Measurements from ENCODE around the gene CLEC2L.
"Not testable (repeated sequence)": the region's sequence is repeated elsewhere in the genome, so short reads cannot be mapped to it uniquely, and the experiment has no call there.

CLEC2L gene

GRCh38 chr7:139523968-139524815 is 707 bp downstream of the CLEC2L start:
- DNase-seq: no peak

- DNase-seq: no peak
These were observed 1.8 kb downstream of the CLEC2L start for GRCh38 chr7:139525239-139525638.

GRCh38 chr7:139525750-139526149 is 2.3 kb downstream of the CLEC2L start:
- no peak for DNase-seq

GRCh38 chr7:139526578-139527544 is 3.4 kb downstream of the CLEC2L start:
- no peak for DNase-seq

GRCh38 chr7:139531094-139531493 is 7.6 kb downstream of the CLEC2L start:
- DNase-seq: no peak

- no peak for DNase-seq
These were observed 9.2 kb downstream of the CLEC2L start for GRCh38 chr7:139532636-139533155.

GRCh38 chr7:139534096-139534495 is 10.6 kb downstream of the CLEC2L start:
- DNase-seq: no peak

GRCh38 chr7:139534966-139535651 is 11.6 kb downstream of the CLEC2L start:
- no peak for DNase-seq

- no peak for DNase-seq
These were observed 12.7 kb downstream of the CLEC2L start for GRCh38 chr7:139536152-139536551.

- no peak for DNase-seq
These were observed 15.6 kb downstream of the CLEC2L start for GRCh38 chr7:139538881-139539635.

GRCh38 chr7:139540203-139540602 is 16.7 kb downstream of the CLEC2L start:
- no peak for DNase-seq

GRCh38 chr7:139541600-139542307 is 18.3 kb downstream of the CLEC2L start:
- no peak for DNase-seq

GRCh38 chr7:139542308-139543151 is 19.0 kb downstream of the CLEC2L start:
- DNase-seq: no peak

- peak; percentile 16 for DNase-seq
These were observed 20.5 kb downstream of the CLEC2L start for GRCh38 chr7:139543801-139544603.

- DNase-seq: no peak
These were observed 21.2 kb downstream of the CLEC2L start for GRCh38 chr7:139544645-139545044.

- DNase-seq: no peak
These were observed 25.0 kb downstream of the CLEC2L start for GRCh38 chr7:139548302-139549028.

GRCh38 chr7:139553991-139554700 is 30.7 kb downstream of the CLEC2L start:
- not testable (repeated sequence) for DNase-seq
